Right cardiac atrium (tissue), 5 donors: ENCODE data around the gene TRIM41. TPM values are rescaled to one million over a fixed set of nuclear protein-coding genes. Genes with fewer than 3 reads are reported as not detected.

Source experiments
- ATAC-seq, 2 donors: fragments of 200-7000 bp; cut with Tn5 transposase; one replicate each; pipeline versions ENCODE4 v1.8.0 to v1.9.1; 2020; ENCODE audit warnings: moderate library complexity in 2 of 2, mild to moderate bottlenecking in 1 of 2
- DNase-seq, 3 donors: peaks; one replicate each; pipeline ENCODE4 v3.0.0-alpha.2; 2020
- H3K27ac ChIP-seq: one replicate; pipeline ENCODE4 v1.5.1; 2013; ENCODE audit warnings: mild to moderate bottlenecking, low read length, control low read depth, moderate library complexity
- H3K27me3 ChIP-seq: one replicate; pipeline ENCODE4 v1.6.1; 2013; ENCODE audit not compliant: control insufficient read depth, insufficient read depth
- H3K4me1 ChIP-seq: one replicate; pipeline ENCODE4 v1.6.1; 2013; ENCODE audit warnings: low read length; ENCODE audit not compliant: control insufficient read depth, insufficient read depth
- H3K4me3 ChIP-seq: one replicate; pipeline ENCODE4 v1.5.1; 2013; ENCODE audit warnings: low read length, control low read depth
- H3K9me3 ChIP-seq: one replicate; pipeline ENCODE4 v1.6.1; 2013; ENCODE audit warnings: low read length; ENCODE audit not compliant: control insufficient read depth
- WGBS: extraction: QIAGEN DNeasy Blood & Tissue Kit; methylation state at CpG from one replicate; pipeline ENCODE4 v1.1.7; 2013; 5-methylcytosine and 5-hydroxymethylcytosine counted together
- intact Hi-C, 4 donors: fragments of 100-400 bp; cut with DNase I; formaldehyde crosslinking; loops; one replicate each; pipeline versions ENCODE4 v1.11.0 to v1.14.0; 2022 to 2023
- polyA plus RNA-seq: library from polyadenylated mRNA; stranded (reverse); fragments of 200-250 nt; gene quantifications from one replicate; pipeline ENCODE4 v1.2.3, GENCODE V29; 2013
- total RNA-seq, 4 donors: library from RNA; stranded (reverse); fragmentation: NEBNext Ultra II Directional; extraction: Animal tissue kit (Norgen Biotek cat#: 25700); gene quantifications; one replicate each; pipeline ENCODE4 v1.2.1, GENCODE V29; 2021
- donor health status: healthy with polysubstance abuse.
- donor health status: DM: no; HTN: yes; CAD: no.
- donor health status: DM: no; HTN: no; CAD: no.
- donor health status: DM: no; HTN: yes; CAD: no; lungs with severe emphysema.
- donor health status: DM: yes; HTN: yes; CAD: no.

TRIM41 gene
- total and polyA plus RNA-seq, 5 donors, result 17.0 to 21.2 (median 20.8) TPM

DNA sequence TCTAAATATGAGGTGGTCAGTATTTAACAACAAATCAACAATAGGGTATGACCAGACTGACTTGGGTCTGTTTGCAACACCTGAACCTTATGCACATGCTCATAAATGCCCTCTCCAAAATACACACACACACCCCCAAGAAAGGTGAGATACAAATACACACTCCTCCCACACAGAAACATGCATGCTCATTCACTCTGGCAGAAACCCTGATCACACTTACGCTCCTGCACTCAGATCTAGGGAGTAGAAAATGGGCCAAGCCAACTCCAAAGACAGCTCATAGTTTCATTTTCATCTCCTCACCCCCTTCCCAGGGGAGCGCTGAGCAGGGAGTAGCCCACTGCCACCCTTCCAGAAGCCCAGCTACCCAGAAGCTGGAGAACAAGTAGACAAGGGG is 29.4 kb upstream of the TRIM41 start:
- ATAC-seq (no peak), DNase-seq (no peak)
- H3K4me1 ChIP-seq, result peaks cover 7% of the 10 kb centered on the region
- no peak overlapping the region for H3K4me3 ChIP-seq
- intact Hi-C loops, result loop anchor here in 1 of 4 donors (2.0 kb wide), 1 partner anchor 13 kb away; no protein-coding TSS in a partner anchor
- no peaks in the 10 kb centered on the region for H3K27me3 ChIP-seq
- 89% methylated on average over 2 of the region's 2 CpGs for WGBS
- no peak overlapping the region for H3K27ac ChIP-seq
- H3K9me3 ChIP-seq, result no peaks in the 10 kb centered on the region

DNA sequence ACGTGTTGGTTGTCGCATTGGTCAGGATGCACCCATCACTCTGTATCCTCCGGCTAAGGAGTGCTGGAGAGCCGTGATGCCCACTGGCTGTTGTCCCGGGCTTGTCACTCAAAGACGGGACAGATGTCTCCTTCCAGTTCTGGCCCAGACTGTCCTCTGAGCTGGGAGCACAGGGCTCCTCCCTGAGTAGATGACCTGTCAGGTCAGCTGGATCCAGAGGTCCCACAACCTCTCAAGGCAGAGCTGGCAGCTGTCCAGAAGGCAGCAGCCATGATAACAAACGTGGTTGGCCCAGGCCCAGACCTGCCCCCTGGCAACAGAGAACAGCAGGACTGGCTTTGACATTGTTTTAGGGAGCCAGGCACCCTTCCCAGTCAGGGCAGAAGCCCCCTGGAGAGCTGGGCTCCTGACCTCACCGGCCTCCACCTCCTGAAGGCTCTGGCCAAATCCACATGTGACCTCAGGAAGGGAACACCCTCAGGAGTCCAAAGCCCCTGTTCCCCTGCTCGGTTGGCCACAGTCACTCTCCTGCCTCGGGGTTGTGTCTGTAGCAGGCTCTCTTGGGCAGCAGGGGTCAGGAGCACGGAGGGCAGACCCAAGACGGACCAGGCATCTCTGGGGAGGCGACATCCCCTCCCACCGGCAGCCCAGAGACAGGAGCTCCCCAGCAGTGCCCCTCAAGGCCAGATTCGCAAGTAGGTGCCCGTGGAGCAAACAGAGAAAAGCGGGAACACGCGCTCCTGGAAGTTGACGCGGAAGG is 28.4 kb upstream of the TRIM41 start:
- DNase-seq (peak in 1 of 3 donors; percentile 80), ATAC-seq (no peak)
- intact Hi-C loops, result no loop called here
- Histone ChIP-seq H3K27me3 (no peaks in the 10 kb centered on the region), H3K27ac (no peak overlapping the region), H3K4me1 (peaks cover 7% of the 10 kb centered on the region), H3K4me3 (no peak overlapping the region), H3K9me3 (no peaks in the 10 kb centered on the region)
- 58% methylated on average over 21 of the region's 21 CpGs for WGBS

GRCh38 chr5:181195249-181195761 is 27.8 kb upstream of the TRIM41 start:
- no peaks in the 10 kb centered on the region for H3K9me3 ChIP-seq
- peaks cover 7% of the 10 kb centered on the region for H3K4me1 ChIP-seq
- 71% methylated on average over 45 of the region's 45 CpGs for WGBS
- ATAC-seq (no peak), DNase-seq (no peak)
- no peaks in the 10 kb centered on the region for H3K27me3 ChIP-seq
- H3K27ac ChIP-seq, result no peak overlapping the region
- no peak overlapping the region for H3K4me3 ChIP-seq
- intact Hi-C loops, result no loop called here

- DNase-seq, result no peak
- Histone ChIP-seq H3K4me3 (no peak overlapping the region), H3K9me3 (no peaks in the 10 kb centered on the region), H3K4me1 (peaks cover 5% of the 10 kb centered on the region), H3K27ac (no peak overlapping the region), H3K27me3 (no peaks in the 10 kb centered on the region)
- ATAC-seq, result no peak
- 72% methylated on average over 8 of the region's 8 CpGs for WGBS
- intact Hi-C loops, result no loop called here
Observed at GRCh38 chr5:181197326-181197951, 25.6 kb upstream of the TRIM41 start.

- 77% methylated on average over 12 of the region's 12 CpGs for WGBS
- ATAC-seq (no peak), DNase-seq (no peak)
- Histone ChIP-seq H3K27ac (no peak overlapping the region), H3K4me3 (no peak overlapping the region), H3K9me3 (no peaks in the 10 kb centered on the region), H3K27me3 (no peaks in the 10 kb centered on the region), H3K4me1 (peaks cover 4% of the 10 kb centered on the region)
- intact Hi-C loops, result no loop called here
Observed at GRCh38 chr5:181198106-181198685, 24.9 kb upstream of the TRIM41 start.

DNA sequence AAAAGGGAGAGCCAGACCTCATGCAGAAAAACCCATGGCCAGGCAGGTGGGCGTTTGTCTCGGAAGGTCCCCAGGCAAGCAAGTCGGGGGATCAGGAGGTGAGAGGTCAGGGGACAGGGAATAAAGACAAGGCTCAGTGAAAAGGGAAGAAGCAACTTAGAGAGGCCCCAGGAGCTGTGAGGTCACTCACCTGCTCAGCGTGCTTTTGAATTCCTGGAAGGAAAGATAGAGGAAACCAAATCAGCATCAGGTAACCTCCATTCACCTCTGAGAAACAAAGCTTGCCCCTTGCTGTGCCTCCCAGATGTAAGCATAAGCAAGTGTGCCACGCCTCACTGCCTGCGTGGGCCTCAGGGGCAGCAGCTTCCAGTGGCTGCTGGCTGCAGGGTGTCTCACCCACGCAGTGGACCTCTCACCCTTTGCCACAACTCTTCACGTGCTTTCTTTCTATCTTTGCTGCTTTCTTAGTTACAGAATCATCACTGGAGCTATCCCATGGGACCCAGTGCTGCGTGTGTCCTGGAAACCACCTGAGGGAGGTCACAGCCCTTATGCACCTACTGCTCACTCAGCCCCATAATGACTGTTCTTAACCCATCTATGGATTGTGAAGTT is 24.1 kb upstream of the TRIM41 start:
- no peaks in the 10 kb centered on the region for H3K27me3 ChIP-seq
- no peak overlapping the region for H3K27ac ChIP-seq
- no peak for DNase-seq
- WGBS, result 64% methylated on average over 9 of the region's 9 CpGs
- no peak overlapping the region for H3K4me3 ChIP-seq
- H3K9me3 ChIP-seq, result no peaks in the 10 kb centered on the region
- intact Hi-C loops, result no loop called here
- no peak for ATAC-seq
- peaks cover 4% of the 10 kb centered on the region for H3K4me1 ChIP-seq

DNA sequence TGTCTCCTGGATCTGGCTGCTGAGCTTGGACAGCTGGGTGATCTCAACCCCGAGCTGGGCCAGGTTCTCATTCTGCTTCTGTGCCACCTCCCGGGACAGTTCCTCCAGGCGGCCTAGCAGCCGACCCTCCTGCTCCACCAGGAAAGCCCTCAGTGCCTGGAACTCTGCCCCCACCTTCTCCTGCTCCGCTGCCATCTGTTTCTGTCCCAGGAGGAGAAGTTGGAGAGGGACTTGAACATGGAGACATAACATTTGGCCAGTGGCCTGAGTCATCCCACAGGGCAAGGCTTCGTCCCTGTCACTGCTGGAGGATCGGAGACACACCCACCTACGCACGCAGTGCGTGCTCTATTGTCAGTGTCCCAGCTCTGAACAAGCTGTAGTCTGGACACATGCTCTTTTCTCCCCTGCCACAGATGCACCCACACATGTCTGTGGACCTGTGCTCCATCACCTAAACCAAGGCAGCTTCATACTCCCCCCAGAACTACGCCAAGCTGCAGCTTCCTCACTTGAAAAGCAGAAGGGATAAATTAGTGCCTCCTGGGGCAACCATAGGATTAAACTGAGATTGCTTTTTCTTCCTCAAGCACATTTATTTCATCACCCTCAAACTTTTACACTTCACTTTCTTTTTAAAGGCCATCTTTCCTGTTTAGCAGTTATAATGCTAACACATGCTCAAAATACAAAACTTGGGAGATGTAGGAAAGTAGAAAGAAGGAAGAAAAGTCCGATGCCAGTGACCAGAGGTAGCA is 23.0 kb upstream of the TRIM41 start:
- H3K4me3 ChIP-seq, result no peak overlapping the region
- H3K9me3 ChIP-seq, result no peaks in the 10 kb centered on the region
- no peaks in the 10 kb centered on the region for H3K27me3 ChIP-seq
- no peak for ATAC-seq
- no peak for DNase-seq
- intact Hi-C loops, result no loop called here
- H3K4me1 ChIP-seq, result no peaks in the 10 kb centered on the region
- no peak overlapping the region for H3K27ac ChIP-seq
- WGBS, result 75% methylated on average over 12 of the region's 12 CpGs

- Histone ChIP-seq H3K27ac (no peak overlapping the region), H3K27me3 (no peaks in the 10 kb centered on the region), H3K4me3 (no peak overlapping the region), H3K4me1 (peaks cover 2% of the 10 kb centered on the region), H3K9me3 (no peaks in the 10 kb centered on the region)
- no peak for ATAC-seq
- WGBS, result 74% methylated on average over 4 of the region's 4 CpGs
- no peak for DNase-seq
- intact Hi-C loops, result no loop called here
Observed at GRCh38 chr5:181200816-181201215, 22.3 kb upstream of the TRIM41 start.

GRCh38 chr5:181203093-181203711 is 19.9 kb upstream of the TRIM41 start:
- H3K9me3 ChIP-seq, result no peaks in the 10 kb centered on the region
- H3K27ac ChIP-seq, result no peak overlapping the region
- no peaks in the 10 kb centered on the region for H3K27me3 ChIP-seq
- intact Hi-C loops, result no loop called here
- WGBS, result 64% methylated on average over 11 of the region's 11 CpGs
- H3K4me3 ChIP-seq, result no peak overlapping the region
- peak in 1 of 3 donors; percentile 65 for DNase-seq
- peaks cover 4% of the 10 kb centered on the region for H3K4me1 ChIP-seq
- ATAC-seq, result no peak

DNA sequence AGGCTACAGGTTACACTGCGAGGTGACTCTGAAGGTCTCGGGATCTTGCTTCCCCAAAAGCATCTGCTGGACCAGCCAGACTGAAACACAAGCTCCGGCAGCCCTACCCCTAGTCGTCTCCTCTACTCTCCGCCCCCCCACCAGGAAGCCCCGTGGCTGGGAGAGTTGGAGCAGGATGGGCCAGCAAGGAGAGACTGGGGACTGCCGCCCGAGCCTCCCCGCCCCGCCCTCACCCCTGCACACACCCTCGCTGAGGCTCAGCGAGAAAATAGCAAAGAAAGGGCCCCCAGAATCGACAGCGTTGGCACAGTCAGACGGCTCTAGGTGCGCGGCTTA is 19.3 kb upstream of the TRIM41 start:
- ATAC-seq, result no peak
- DNase-seq, result peak in 2 of 3 donors; percentile 35 to 55
- WGBS, result 10% methylated on average over 17 of the region's 17 CpGs

More for the DNA sequence above, 19.3 kb upstream of the TRIM41 start:
- intact Hi-C loops, result no loop called here
- Histone ChIP-seq H3K4me1 (peaks cover 4% of the 10 kb centered on the region), H3K4me3 (peak overlapping the region; percentile 55), H3K27ac (no peak overlapping the region), H3K27me3 (no peaks in the 10 kb centered on the region), H3K9me3 (no peaks in the 10 kb centered on the region)
